PC-3 (cell line): Measurements from ENCODE around the gene GRB10.

Experiments used
- CTCF ChIP-seq: fragments of 300-600 bp; sonication (generic); conservative IDR thresholded peaks from 2 replicates; pipeline ENCODE4 v1.5.1; 2017; ENCODE audit warnings: antibody characterized with exemption, low read depth, mild to moderate bottlenecking, low read length
- EZH2 ChIP-seq: fragments of 300-600 bp; sonication (generic); IDR thresholded peaks from one replicate; pipeline ENCODE4 v1.6.1; 2017; ENCODE audit warnings: antibody characterized with exemption, mild to moderate bottlenecking, low read length; ENCODE audit not compliant: unreplicated experiment
- EZH2phosphoT487 ChIP-seq: fragments of 300-600 bp; sonication (generic); IDR thresholded peaks from 2 replicates; pipeline ENCODE4 v1.6.1; 2018; ENCODE audit warnings: mild to moderate bottlenecking, antibody characterized with exemption, low read length, borderline replicate concordance

DNA sequence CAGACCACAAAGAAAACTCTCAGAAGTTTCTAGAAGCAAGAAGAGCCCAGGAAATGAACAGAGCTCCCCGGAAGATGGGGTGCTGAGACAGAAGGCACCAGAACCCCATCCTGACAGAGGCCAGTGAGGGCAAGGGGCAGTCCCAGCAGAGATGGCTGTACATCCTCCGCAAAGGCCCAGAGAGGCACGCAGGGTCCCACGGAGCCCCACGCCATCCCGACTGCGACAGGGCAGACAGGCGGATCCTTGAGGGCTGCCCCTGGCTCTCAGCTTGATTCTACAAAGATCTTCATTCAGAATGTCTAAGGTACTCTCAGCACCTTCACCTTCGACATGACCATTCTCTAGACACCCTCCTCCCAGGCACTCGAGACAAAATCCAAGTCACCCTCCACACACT lies 109.6 kb downstream of the GRB10 start:
- TF ChIP-seq CTCF (no peak), EZH2phosphoT487 (no peak), EZH2 (no peak)
